ENCODE data around the gene FCN2.

DNA sequence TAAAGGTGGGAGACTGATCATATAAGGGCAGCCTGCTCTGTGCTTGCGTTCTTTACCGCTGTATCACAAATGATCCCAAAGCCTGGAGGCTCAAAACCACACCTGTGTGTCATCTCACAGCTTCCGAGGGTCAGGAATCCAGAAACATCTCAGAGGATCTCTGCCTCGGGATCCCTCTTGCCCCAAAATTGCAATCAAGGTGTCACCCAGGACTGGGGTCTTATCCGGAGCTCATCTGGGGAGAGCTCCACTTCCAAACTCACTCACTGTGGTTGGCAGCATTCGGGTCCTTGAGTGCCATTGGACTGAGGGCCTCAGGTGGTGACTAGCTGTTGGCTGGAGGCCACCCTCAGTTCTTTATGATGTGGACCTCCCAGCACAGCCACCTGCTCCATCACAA lies 26.7 kb upstream of the FCN2 start:
- TF ChIP-seq POLR2AphosphoS5 (IDR thresholded peaks at IDR 0.05; ENCODE audit: low read depth, low read length) (no peak), EZH2phosphoT487 (IDR thresholded peaks at IDR 0.05; ENCODE audit: borderline replicate concordance, low read depth) (no peak)
- TF ChIP-seq, protein P1, sequence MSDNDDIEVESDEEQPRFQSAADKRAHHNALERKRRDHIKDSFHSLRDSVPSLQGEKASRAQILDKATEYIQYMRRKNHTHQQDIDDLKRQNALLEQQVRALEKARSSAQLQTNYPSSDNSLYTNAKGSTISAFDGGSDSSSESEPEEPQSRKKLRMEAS (IDR thresholded peaks at IDR 0.05; ENCODE audit: low read depth), result no peak
- TF ChIP-seq, protein P2, sequence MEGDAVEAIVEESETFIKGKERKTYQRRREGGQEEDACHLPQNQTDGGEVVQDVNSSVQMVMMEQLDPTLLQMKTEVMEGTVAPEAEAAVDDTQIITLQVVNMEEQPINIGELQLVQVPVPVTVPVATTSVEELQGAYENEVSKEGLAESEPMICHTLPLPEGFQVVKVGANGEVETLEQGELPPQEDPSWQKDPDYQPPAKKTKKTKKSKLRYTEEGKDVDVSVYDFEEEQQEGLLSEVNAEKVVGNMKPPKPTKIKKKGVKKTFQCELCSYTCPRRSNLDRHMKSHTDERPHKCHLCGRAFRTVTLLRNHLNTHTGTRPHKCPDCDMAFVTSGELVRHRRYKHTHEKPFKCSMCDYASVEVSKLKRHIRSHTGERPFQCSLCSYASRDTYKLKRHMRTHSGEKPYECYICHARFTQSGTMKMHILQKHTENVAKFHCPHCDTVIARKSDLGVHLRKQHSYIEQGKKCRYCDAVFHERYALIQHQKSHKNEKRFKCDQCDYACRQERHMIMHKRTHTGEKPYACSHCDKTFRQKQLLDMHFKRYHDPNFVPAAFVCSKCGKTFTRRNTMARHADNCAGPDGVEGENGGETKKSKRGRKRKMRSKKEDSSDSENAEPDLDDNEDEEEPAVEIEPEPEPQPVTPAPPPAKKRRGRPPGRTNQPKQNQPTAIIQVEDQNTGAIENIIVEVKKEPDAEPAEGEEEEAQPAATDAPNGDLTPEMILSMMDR (IDR thresholded peaks at IDR 0.05), result no peak
